NCI-H460 (cell line): Measurements from ENCODE around the gene FNDC5. TPM values are rescaled to one million over a fixed set of nuclear protein-coding genes. Genes with fewer than 3 reads are reported as not detected.

ENCODE experiments used
- DNase-seq: peaks from one replicate; pipeline ENCODE4 v3.0.0-alpha.2; 2016; ENCODE audit warnings: low read depth; ENCODE audit errors: extremely low read depth
- total RNA-seq: library from RNA; depleted of rRNA; stranded (reverse); fragments of >200 nt; shearing (Covaris generic); gene quantifications from 2 replicates; pipeline ENCODE4 v1.2.3, GENCODE V29; 2014

The FNDC5 gene
- total RNA-seq, 1 experiment from 2014 or later = 0.59 TPM

- DNase-seq = no peak
These were observed 14.9 kb upstream of the FNDC5 start for GRCh38 chr1:32885676-32886003.

GRCh38 chr1:32884726-32885125, 14.0 kb upstream of the FNDC5 start:
- no peak for DNase-seq

- no peak for DNase-seq
These were observed 13.3 kb upstream of the FNDC5 start for GRCh38 chr1:32884032-32884372.

GRCh38 chr1:32883338-32884031, 12.8 kb upstream of the FNDC5 start:
- DNase-seq = no peak

GRCh38 chr1:32881871-32882850, 11.4 kb upstream of the FNDC5 start:
- no peak for DNase-seq

GRCh38 chr1:32881291-32881690, 10.6 kb upstream of the FNDC5 start:
- DNase-seq = no peak

- no peak for DNase-seq
These were observed 7.9 kb upstream of the FNDC5 start for GRCh38 chr1:32878637-32879041.

GRCh38 chr1:32878183-32878582, 7.5 kb upstream of the FNDC5 start:
- no peak for DNase-seq

- no peak for DNase-seq
These were observed 6.7 kb upstream of the FNDC5 start for GRCh38 chr1:32877211-32878110.

- DNase-seq = peak; percentile 42
These were observed 5.9 kb upstream of the FNDC5 start for GRCh38 chr1:32876341-32877210.

- DNase-seq = no peak
These were observed 4.4 kb upstream of the FNDC5 start for GRCh38 chr1:32874860-32875752.

- no peak for DNase-seq
These were observed 2.8 kb upstream of the FNDC5 start for GRCh38 chr1:32873484-32873883.

- DNase-seq = no peak
These were observed 1.4 kb upstream of the FNDC5 start for GRCh38 chr1:32872192-32872460.

- DNase-seq = no peak
These were observed 866 bp upstream of the FNDC5 start for GRCh38 chr1:32871364-32872191.

GRCh38 chr1:32869923-32870614, 643 bp downstream of the FNDC5 start:
- DNase-seq = no peak

GRCh38 chr1:32868806-32869455, 1.8 kb downstream of the FNDC5 start:
- no peak for DNase-seq

GRCh38 chr1:32868085-32868484, 2.6 kb downstream of the FNDC5 start:
- DNase-seq = no peak
